ENCODE measurements around the gene CEBPB.

Gene CEBPB

GRCh38 chr20:50194422-50194830, 3.8 kb downstream of the CEBPB start:
- peaks cover 5% of the 10 kb centered on the region; the same call in 1 of the 2 replicates for H3K4me1 ChIP-seq
- peak overlapping the region; percentile 11; the same call in 1 of the 2 replicates for H3K4me3 ChIP-seq (ENCODE audit: low read depth, low read length)
- no peaks in the 10 kb centered on the region for H3K27me3 ChIP-seq
- TF ChIP-seq CTCF (IDR thresholded peaks at IDR 0.05; ENCODE audit: low read depth, low read length), result no peak
- no peaks in the 10 kb centered on the region for H3K9me3 ChIP-seq
- H3K36me3 ChIP-seq, result peaks cover 10% of the 10 kb centered on the region
- DNase-seq, result no peak

- Histone ChIP-seq H3K4me1 (peaks cover 5% of the 10 kb centered on the region; the same call in 1 of the 2 replicates), H3K4me3 (ENCODE audit: low read depth, low read length) (no peak overlapping the region; the same call in 1 of the 2 replicates), H3K36me3 (peaks cover 10% of the 10 kb centered on the region), H3K9me3 (peaks cover 2% of the 10 kb centered on the region; the same call in 1 of the 2 replicates), H3K27me3 (no peaks in the 10 kb centered on the region)
- no peak for TF ChIP-seq CTCF (IDR thresholded peaks at IDR 0.05; ENCODE audit: low read depth, low read length)
- DNase-seq, result no peak
Measured at GRCh38 chr20:50194831-50195523, 4.3 kb downstream of the CEBPB start.

DNA sequence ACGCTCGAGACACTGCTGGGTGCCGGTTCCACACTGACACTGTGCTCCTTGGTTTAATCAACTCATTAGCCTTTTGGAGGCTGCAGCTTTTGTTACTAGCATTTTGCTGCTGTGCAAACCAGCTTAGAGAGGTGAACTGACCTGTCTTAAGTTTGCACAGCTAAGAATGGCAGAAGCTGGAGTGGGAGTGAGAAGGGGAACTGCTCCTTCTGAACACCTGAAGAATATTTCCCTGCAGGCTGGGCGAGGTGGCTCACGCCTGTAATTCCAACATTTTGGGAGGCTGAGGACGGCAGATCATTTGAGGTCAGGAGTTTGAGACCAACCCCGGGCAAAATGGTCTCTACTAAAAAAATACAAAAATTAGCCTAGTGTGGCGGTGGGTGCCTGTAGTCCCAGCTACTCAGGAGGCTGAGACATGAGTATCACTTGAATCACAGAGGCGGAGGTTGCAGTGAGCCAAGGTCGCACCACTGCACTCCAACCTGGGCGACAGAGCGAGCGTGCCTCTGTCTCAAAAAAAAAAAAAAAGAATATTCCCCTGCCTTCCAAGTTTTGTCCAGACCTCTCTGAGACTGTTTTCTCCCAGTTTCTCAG, 5.0 kb downstream of the CEBPB start:
- Histone ChIP-seq H3K4me1 (peaks cover 5% of the 10 kb centered on the region; the same call in 1 of the 2 replicates), H3K4me3 (ENCODE audit: low read depth, low read length) (no peak overlapping the region), H3K27me3 (no peaks in the 10 kb centered on the region), H3K36me3 (peaks cover 10% of the 10 kb centered on the region), H3K9me3 (peaks cover 2% of the 10 kb centered on the region; the same call in 1 of the 2 replicates)
- TF ChIP-seq CTCF (IDR thresholded peaks at IDR 0.05; ENCODE audit: low read depth, low read length), result no peak
- DNase-seq, result no peak

DNA sequence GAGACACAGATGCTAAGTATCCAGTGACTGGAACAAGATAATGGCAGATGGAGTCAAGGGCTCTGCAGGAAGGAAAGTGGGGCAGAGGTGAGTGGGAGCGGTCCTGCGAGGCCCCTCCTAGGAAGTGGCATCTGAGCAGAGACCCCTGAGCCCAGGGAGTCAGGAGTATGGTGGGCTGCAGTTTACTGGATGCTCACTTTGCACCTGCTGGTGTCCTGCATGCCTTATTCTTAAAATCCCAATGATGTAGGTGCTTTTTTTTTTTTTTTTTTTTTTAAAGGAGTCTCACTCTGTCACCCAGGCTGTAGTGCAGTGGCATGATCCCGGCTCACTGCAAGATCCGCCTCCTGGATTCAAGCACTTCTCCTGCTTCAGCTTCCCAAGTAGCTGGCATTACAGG, 5.6 kb downstream of the CEBPB start:
- Histone ChIP-seq H3K36me3 (peaks cover 10% of the 10 kb centered on the region), H3K4me1 (peaks cover 5% of the 10 kb centered on the region; the same call in 1 of the 2 replicates), H3K27me3 (no peaks in the 10 kb centered on the region), H3K4me3 (ENCODE audit: low read depth, low read length) (no peak overlapping the region), H3K9me3 (peaks cover 2% of the 10 kb centered on the region; the same call in 1 of the 2 replicates)
- DNase-seq, result no peak
- TF ChIP-seq CTCF (IDR thresholded peaks at IDR 0.05; ENCODE audit: low read depth, low read length), result no peak

- Histone ChIP-seq H3K36me3 (peaks cover 7% of the 10 kb centered on the region), H3K27me3 (no peaks in the 10 kb centered on the region), H3K9me3 (peaks cover 2% of the 10 kb centered on the region; the same call in 1 of the 2 replicates), H3K4me1 (peaks cover 5% of the 10 kb centered on the region; the same call in 1 of the 2 replicates), H3K4me3 (ENCODE audit: low read depth, low read length) (no peak overlapping the region)
- TF ChIP-seq CTCF (IDR thresholded peaks at IDR 0.05; ENCODE audit: low read depth, low read length), result no peak
- no peak for DNase-seq
Measured at GRCh38 chr20:50196896-50197295, 6.3 kb downstream of the CEBPB start.

Data from BE2C (cell line).